HepG2 (cell line): Measurements from ENCODE around the gene NUBP1. TPM values are rescaled to one million over a fixed set of nuclear protein-coding genes. Genes with fewer than 3 reads are reported as not detected.

Experiments
- ATAC-seq: fragments of 200-7000 bp; cut with Tn5 transposase; 3 replicates; pipeline ENCODE4 v1.9.1; 2020; ENCODE audit warnings: mild to moderate bottlenecking, moderate library complexity
- BruUV-seq: library from RNA; stranded (reverse); fragments of 400-500 nt; replicated peaks from 2 replicates; lab custom pipeline; 2021; lab: Mats Ljungman, UMichigan
- CTCF ChIA-PET: fragments of 300-600 bp; formaldehyde crosslinking; extraction: SDS; loops from one replicate; lab custom pipeline; 2021; ENCODE audit warnings: low total read pairs, inconsistent platforms, low intra/inter-chr PET ratio; lab: Yijun Ruan, JAX
- POLR2A ChIA-PET: fragments of 350-600 bp; sonication (Branson Sonifier 250); formaldehyde crosslinking; loops from one replicate; lab custom pipeline; 2020; ENCODE audit warnings: antibody characterized with exemption, inconsistent platforms; lab: Yijun Ruan, JAX
- DNase-seq: peaks from one replicate; pipeline ENCODE4 v3.0.0-alpha.2; 2015; ENCODE audit warnings: low spot score
- FAIRE-seq: peaks from 3 replicates; lab custom pipeline; 2011; peaks lifted over from hg19 to GRCh38; lab: Jason Lieb, UNC
- H2AFZ ChIP-seq: one replicate; pipeline ENCODE4 v1.6.1; 2011; ENCODE audit warnings: low read length, inconsistent platforms
- H3K27ac ChIP-seq: fragments of 300-600 bp; 3 replicates; pipeline ENCODE4 v1.8.0; 2011; ENCODE audit warnings: mixed run types, mild to moderate bottlenecking, mixed read lengths, low read length, inconsistent platforms; ENCODE audit not compliant: insufficient read depth; ENCODE audit errors: extremely low read length
- H3K27me3 ChIP-seq, 2 experiments: fragments of 200-600 bp in 1 of 2; 2 replicates in 1 of 2; 3 replicates in 1 of 2; pipeline versions ENCODE4 v1.6.0 to v1.8.0; 2011; ENCODE audit warnings: low read length in 2 of 2, mild to moderate bottlenecking in 2 of 2, moderate library complexity in 2 of 2, inconsistent platforms in 1 of 2; ENCODE audit not compliant: insufficient read depth in 2 of 2, control insufficient read depth in 1 of 2
- H3K36me3 ChIP-seq, 2 experiments: fragments of 200-600 bp in 1 of 2; replicated peaks in 1 of 2; 2 replicates in 1 of 2; 3 replicates in 1 of 2; pipeline versions ENCODE4 v1.5.1 to v1.8.0; 2011; ENCODE audit warnings: low read length in 2 of 2, inconsistent platforms in 1 of 2; ENCODE audit not compliant: insufficient read depth in 2 of 2, control insufficient read depth in 1 of 2
- H3K4me1 ChIP-seq: 2 replicates; pipeline ENCODE4 v1.5.1; 2012; ENCODE audit warnings: low read length, inconsistent platforms; ENCODE audit not compliant: insufficient read depth
- H3K4me2 ChIP-seq: 2 replicates; pipeline ENCODE4 v1.6.0; 2011; ENCODE audit warnings: low read depth, low read length, inconsistent platforms
- H3K4me3 ChIP-seq, 3 experiments: fragments of 200-600 bp in 1 of 3; sonication (generic), shearing (Covaris generic) in 1 of 3; replicated peaks in 1 of 3; 2 replicates each; pipeline ENCODE4 v1.5.1; 2011 to 2016; ENCODE audit warnings: low read length in 3 of 3, inconsistent platforms in 2 of 3, low read depth in 2 of 3, mild to moderate bottlenecking in 2 of 3, control low read depth in 1 of 3, mixed read lengths in 1 of 3; ENCODE audit not compliant: insufficient read depth in 1 of 3
- H3K79me2 ChIP-seq: one replicate; pipeline ENCODE4 v1.6.1; 2011; ENCODE audit warnings: low read length, inconsistent platforms; ENCODE audit not compliant: insufficient read depth
- H3K9ac ChIP-seq: 2 replicates; pipeline ENCODE4 v1.6.0; 2011; ENCODE audit warnings: mild to moderate bottlenecking, low read depth, low read length, inconsistent platforms; ENCODE audit not compliant: insufficient read depth
- H3K9me3 ChIP-seq: 2 replicates; pipeline ENCODE4 v1.5.1; 2012; ENCODE audit warnings: mild to moderate bottlenecking, low read length
- H4K20me1 ChIP-seq: 2 replicates; pipeline ENCODE4 v1.6.0; 2011; ENCODE audit warnings: inconsistent platforms, mild to moderate bottlenecking, low read length, moderate library complexity; ENCODE audit not compliant: insufficient read depth
- ARID2 ChIP-seq: sonication (generic); formaldehyde crosslinking; IDR thresholded peaks from 2 replicates; pipeline ENCODE4 v1.8.1; 2022; ENCODE audit warnings: mild to moderate bottlenecking, missing genetic modification reagents, borderline replicate concordance
- ARID3A ChIP-seq: IDR thresholded peaks from 2 replicates; pipeline ENCODE4 v1.6.1; 2012; ENCODE audit warnings: low read depth, low read length, improper control_type of control experiment
- ATF7 ChIP-seq, 2 experiments: fragments of 450-650 bp in 1 of 2; sonication (generic) in 1 of 2; formaldehyde crosslinking in 1 of 2; IDR thresholded peaks; 2 replicates each; pipeline versions ENCODE4 v1.4.0 to v1.6.1; 2016 to 2020; ENCODE audit warnings: antibody characterized with exemption in 1 of 2, mild to moderate bottlenecking in 1 of 2, missing genetic modification reagents in 1 of 2
- CTCF ChIP-seq: sonication (generic); formaldehyde crosslinking; IDR thresholded peaks from 2 replicates; pipeline ENCODE4 v1.5.0; 2020; ENCODE audit warnings: mild to moderate bottlenecking, missing genetic modification reagents, moderate library complexity
- HNF1B ChIP-seq: sonication (generic); formaldehyde crosslinking; IDR thresholded peaks from 2 replicates; pipeline ENCODE4 v1.5.1; 2020; ENCODE audit warnings: mild to moderate bottlenecking, moderate library complexity, missing genetic modification reagents
- KLF9 ChIP-seq: IDR thresholded peaks from 2 replicates; pipeline ENCODE4 v1.6.1; 2016; ENCODE audit warnings: low read depth
- ZBTB40 ChIP-seq, 2 experiments: fragments of 450-650 bp in 1 of 2; sonication (generic) in 1 of 2; formaldehyde crosslinking in 1 of 2; IDR thresholded peaks; 2 replicates each; pipeline versions ENCODE4 v1.6.1 to v1.8.0; 2016 to 2022; ENCODE audit warnings: antibody characterized with exemption in 1 of 2, mild to moderate bottlenecking in 1 of 2, missing genetic modification reagents in 1 of 2
- ZNF136 ChIP-seq: sonication (generic); formaldehyde crosslinking; IDR thresholded peaks from 2 replicates; pipeline ENCODE4 v1.8.1; 2022; ENCODE audit warnings: low read depth, mild to moderate bottlenecking, moderate library complexity, missing genetic modification reagents
- WGBS: methylation state at CpG from one replicate; pipeline ENCODE4 v1.1.6; 2017; ENCODE audit warnings: low lambda C conversion rate; 5-methylcytosine and 5-hydroxymethylcytosine counted together
- in situ Hi-C: cut with HindIII; loops from 2 replicates; pipeline ENCODE4 v1.10.0; 2017; ENCODE audit warnings: low pct_unique_long_range_greater_than_20kb; ENCODE audit not compliant: extremely low pct_ligation_motif_present
- intact Hi-C: fragments of 100-400 bp; cut with micrococcal nuclease; formaldehyde crosslinking; loops from one replicate; pipeline ENCODE4 v1.10.0; 2022; ENCODE audit not compliant: unreplicated experiment
- polyA plus RNA-seq, 8 experiments: library from polyadenylated mRNA; depleted of rRNA in 3 of 8; stranded (reverse) in 7 of 8; unstranded in 1 of 8; fragments of >200 nt; fragmentation: Illumina TruSeq in 4 of 8; extraction: Trizol in 4 of 8; gene quantifications; 2 replicates each; pipeline versions ENCODE4 v1.2.1 to v1.2.3, GENCODE V29; 2011 to 2016; ENCODE audit warnings: low read depth in 4 of 8, missing spikeins in 1 of 8, mixed read lengths in 1 of 8; ENCODE audit not compliant: insufficient read depth in 1 of 8
- total RNA-seq, 5 experiments: library from RNA; depleted of rRNA; stranded (reverse); fragments of >200 nt; fragmentation: Illumina TruSeq; extraction: Trizol; gene quantifications; 2 replicates each; pipeline ENCODE4 v1.2.3, GENCODE V29; 2016; ENCODE audit warnings: low read depth in 1 of 5

The NUBP1 gene
- total and polyA plus RNA-seq, 2 of the 13 experiments (the other 11 are each of a cell fraction or from before 2014, with no cell fraction given) = 53.5 to 70.4 TPM

GRCh38 chr16:10751291-10751697 lies 7.7 kb downstream of the NUBP1 start:
- FAIRE-seq (no peak), DNase-seq (peak; percentile 42), ATAC-seq (peak; percentile 45)
- Histone ChIP-seq H3K36me3 (peaks cover 27 to 56% of the 10 kb centered on the region in 2 experiments), H3K79me2 (no peaks in the 10 kb centered on the region), H3K27ac (no peak overlapping the region), H3K27me3 (no peaks in the 10 kb centered on the region), H2AFZ (no peak overlapping the region), H3K4me1 (0 out of 2 replicates have a peak, but pooled peaks cover 6% of the 10 kb centered on the region), H4K20me1 (no peaks in the 10 kb centered on the region), H3K9ac (no peak overlapping the region), H3K4me3 (no peak overlapping the region), H3K4me2 (no peak overlapping the region), H3K9me3 (no peaks in the 10 kb centered on the region)
- CTCF ChIA-PET = no interaction called here
- in situ Hi-C loops = no loop called here
- BruUV-seq = no TSS peak
- POLR2A ChIA-PET = interaction anchor here (2.3 kb wide), 1 partner anchor 172 kb away, joined by 5 read pairs; no protein-coding TSS in a partner anchor
- intact Hi-C loops = no loop called here
- WGBS = 86% methylated on average over 13 of the region's 13 CpGs
- peak; percentile 44; the same call in 1 of the 2 replicates for TF ChIP-seq ATF7 (IDR thresholded peaks at IDR 0.05)
- no peak for TF ChIP-seq ATF7 (CRISPR knock-in tag; IDR thresholded peaks at IDR 0.05)
- TF ChIP-seq CTCF = 0 out of 2 replicates have a peak, but pooled peaks have one; percentile 5
- TF ChIP-seq HNF1B (CRISPR knock-in tag) = 0 out of 2 replicates have a peak, but pooled peaks have one; percentile 14
- no peak for TF ChIP-seq ZNF136 (CRISPR knock-in tag)
- no peak for TF ChIP-seq KLF9 (CRISPR knock-in tag)
- no peak for TF ChIP-seq ZBTB40 (IDR thresholded peaks at IDR 0.05)
- no peak for TF ChIP-seq ZBTB40 (CRISPR knock-in tag; IDR thresholded peaks at IDR 0.05)
- TF ChIP-seq ARID2 (CRISPR knock-in tag) = no peak
- no peak for TF ChIP-seq ARID3A
